Esophagus muscularis mucosa (tissue), 4 donors: ENCODE measurements around the gene PHLPP1. TPM values are rescaled to one million over a fixed set of nuclear protein-coding genes. Genes with fewer than 3 reads are reported as not detected.
A peak's percentile ranks its signal among the peaks of the same experiment; 100 is the strongest.
"Not testable (repeated sequence)": the region's sequence is repeated elsewhere in the genome, so short reads cannot be mapped to it uniquely, and the experiment has no call there.

Experiments
- DNase-seq: peaks from one replicate; pipeline ENCODE4 v3.0.0-alpha.2; 2017; ENCODE audit errors: extremely low spot score
- H3K27ac ChIP-seq, 4 donors: fragments of 200-600 bp; sonication (generic); replicated peaks in 1 of 4; 1 replicate in 3 of 4; 2 replicates in 1 of 4; pipeline ENCODE4 v1.5.1; 2016 to 2019; ENCODE audit warnings: mild to moderate bottlenecking in 1 of 4
- H3K27me3 ChIP-seq, 4 donors: fragments of 200-600 bp; sonication (generic); one replicate each; pipeline versions ENCODE4 v1.5.1 to v1.6.0; 2016 to 2019
- H3K36me3 ChIP-seq, 4 donors: fragments of 200-600 bp; sonication (generic); one replicate each; pipeline ENCODE4 v1.5.1; 2016 to 2019
- H3K4me1 ChIP-seq, 4 donors: fragments of 200-600 bp; sonication (generic); one replicate each; pipeline ENCODE4 v1.5.1; 2016 to 2019
- H3K4me3 ChIP-seq, 4 donors: fragments of 200-600 bp; sonication (generic); 1 replicate in 2 of 4; 2 replicates in 2 of 4; pipeline ENCODE4 v1.5.1; 2016 to 2019; ENCODE audit warnings: mild to moderate bottlenecking in 4 of 4, moderate library complexity in 1 of 4
- H3K9me3 ChIP-seq, 4 donors: fragments of 200-600 bp; sonication (generic); 1 replicate in 3 of 4; 2 replicates in 1 of 4; pipeline ENCODE4 v1.5.1; 2016 to 2019
- EP300 ChIP-seq: sonication (generic); formaldehyde crosslinking; IDR thresholded peaks from one replicate; pipeline ENCODE4 v1.6.1; 2017; ENCODE audit warnings: antibody characterized with exemption
- POLR2A ChIP-seq: fragments of 450-650 bp; IDR thresholded peaks from one replicate; pipeline ENCODE4 v1.6.1; 2017; ENCODE audit warnings: antibody characterized with exemption, moderate library complexity, mild to moderate bottlenecking, low read depth
- POLR2AphosphoS5 ChIP-seq, 2 donors: sonication (generic); formaldehyde crosslinking; IDR thresholded peaks; one replicate each; pipeline ENCODE4 v1.6.1; 2017; ENCODE audit warnings: antibody characterized with exemption in 2 of 2
- WGBS: methylation state at CpG from one replicate; pipeline ENCODE4 v1.1.5; 2018; 5-methylcytosine and 5-hydroxymethylcytosine counted together
- intact Hi-C: fragments of 100-400 bp; cut with DNase I; formaldehyde crosslinking; loops from one replicate; pipeline ENCODE4 v1.15.1; 2023
- total RNA-seq, 4 donors: library from RNA; depleted of rRNA; stranded (reverse); fragments of >200 nt; gene quantifications; one replicate each; pipeline versions ENCODE4 v1.1.0 to v1.2.1, GENCODE V29; 2016
- TF ChIP-seq, protein P1 (sequence below), 3 experiments: fragments of 200-600 bp in 2 of 3; fragments of 450-650 bp in 1 of 3; sonication (generic) in 2 of 3; IDR thresholded peaks; one replicate each; pipeline ENCODE4 v1.5.1; 2017 to 2019; ENCODE audit warnings: antibody characterized with exemption in 3 of 3, mild to moderate bottlenecking in 2 of 3, moderate library complexity in 1 of 3

PHLPP1 gene
- total RNA-seq, 4 donors from 2014 or later: 11.6 to 23.0 (median 17.3) TPM

DNA sequence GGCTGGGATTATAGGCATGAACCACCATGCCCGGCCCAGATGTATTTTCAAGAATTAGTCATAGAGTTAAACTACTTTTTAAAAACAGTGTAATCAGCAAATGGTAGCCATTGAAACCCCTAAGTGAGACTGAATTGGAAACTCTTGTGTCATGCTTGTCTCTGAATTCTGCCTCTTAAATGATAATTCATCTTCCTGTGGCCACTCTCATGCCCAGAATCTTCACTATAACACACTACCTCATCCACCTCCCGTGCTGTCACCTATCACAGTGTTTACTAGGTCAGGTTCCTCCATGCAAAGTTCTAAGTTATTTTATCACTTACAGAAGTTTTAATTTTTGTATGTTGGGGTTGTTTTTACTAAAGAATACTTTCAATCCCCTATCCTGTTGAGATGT, 197.5 kb downstream of the PHLPP1 start:
- intact Hi-C loops: no loop called here
- DNase-seq: no peak
- TF ChIP-seq POLR2A (no peak), EP300 (no peak), POLR2AphosphoS5 (IDR thresholded peaks at IDR 0.05) (no peak)
- TF ChIP-seq, protein P1, sequence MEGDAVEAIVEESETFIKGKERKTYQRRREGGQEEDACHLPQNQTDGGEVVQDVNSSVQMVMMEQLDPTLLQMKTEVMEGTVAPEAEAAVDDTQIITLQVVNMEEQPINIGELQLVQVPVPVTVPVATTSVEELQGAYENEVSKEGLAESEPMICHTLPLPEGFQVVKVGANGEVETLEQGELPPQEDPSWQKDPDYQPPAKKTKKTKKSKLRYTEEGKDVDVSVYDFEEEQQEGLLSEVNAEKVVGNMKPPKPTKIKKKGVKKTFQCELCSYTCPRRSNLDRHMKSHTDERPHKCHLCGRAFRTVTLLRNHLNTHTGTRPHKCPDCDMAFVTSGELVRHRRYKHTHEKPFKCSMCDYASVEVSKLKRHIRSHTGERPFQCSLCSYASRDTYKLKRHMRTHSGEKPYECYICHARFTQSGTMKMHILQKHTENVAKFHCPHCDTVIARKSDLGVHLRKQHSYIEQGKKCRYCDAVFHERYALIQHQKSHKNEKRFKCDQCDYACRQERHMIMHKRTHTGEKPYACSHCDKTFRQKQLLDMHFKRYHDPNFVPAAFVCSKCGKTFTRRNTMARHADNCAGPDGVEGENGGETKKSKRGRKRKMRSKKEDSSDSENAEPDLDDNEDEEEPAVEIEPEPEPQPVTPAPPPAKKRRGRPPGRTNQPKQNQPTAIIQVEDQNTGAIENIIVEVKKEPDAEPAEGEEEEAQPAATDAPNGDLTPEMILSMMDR (IDR thresholded peaks at IDR 0.05): no peak
- Histone ChIP-seq H3K4me1 (no peaks in the 10 kb centered on the region), H3K27me3 (no peaks in the 10 kb centered on the region), H3K27ac (no peak overlapping the region), H3K4me3 (no peak overlapping the region), H3K36me3 (no peaks in the 10 kb centered on the region), H3K9me3 (no peaks in the 10 kb centered on the region)
- 56% methylated on average over 2 of the region's 2 CpGs for WGBS

DNA sequence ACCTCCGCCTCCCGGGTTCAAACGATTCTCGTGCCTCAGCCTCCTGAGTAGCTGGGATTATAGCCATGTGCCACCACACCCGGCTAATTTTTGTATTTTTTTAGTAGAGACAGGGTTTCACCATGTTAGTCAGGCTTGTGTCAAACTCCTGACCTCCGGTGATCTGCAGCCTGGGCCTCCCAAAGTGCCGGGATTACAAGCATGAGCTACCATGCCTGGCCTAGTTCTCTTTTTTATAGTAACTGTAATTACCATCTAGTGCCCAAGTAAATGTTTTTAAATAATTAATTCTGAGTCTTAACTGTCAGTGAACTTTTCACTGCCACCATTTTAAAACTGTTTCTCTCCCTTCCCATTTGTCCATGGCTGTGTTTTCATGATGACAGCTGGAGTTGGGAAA, 198.5 kb downstream of the PHLPP1 start:
- intact Hi-C loops, DNase-seq, H3K27ac ChIP-seq, H3K4me1 ChIP-seq, H3K36me3 ChIP-seq, H3K27me3 ChIP-seq, H3K4me3 ChIP-seq, H3K9me3 ChIP-seq: not testable (repeated sequence)
- WGBS: 90% methylated on average over 7 of the region's 7 CpGs

DNA sequence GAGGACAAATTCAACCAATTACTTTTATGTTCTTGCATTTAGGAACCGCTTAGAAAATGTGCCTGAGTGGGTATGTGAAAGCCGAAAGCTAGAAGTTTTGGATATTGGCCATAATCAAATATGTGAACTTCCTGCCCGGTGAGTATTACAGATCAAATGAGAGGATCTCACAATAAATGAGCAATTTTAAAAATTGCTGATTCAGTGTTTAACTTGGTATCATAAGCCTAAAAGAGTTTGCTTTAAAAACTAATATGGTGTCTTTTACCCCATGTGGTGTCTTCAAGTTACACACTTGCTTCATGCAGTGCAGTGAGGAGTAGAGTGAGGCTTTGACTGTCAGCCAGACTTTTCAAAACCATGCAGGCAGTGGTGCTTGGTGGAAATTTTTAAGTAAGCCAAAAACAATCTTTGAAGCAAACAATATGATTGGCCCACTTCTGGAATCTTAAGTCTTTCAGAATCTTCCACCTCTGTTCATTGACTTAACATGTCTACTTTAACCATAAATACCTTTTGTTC, 199.6 kb downstream of the PHLPP1 start:
- peaks cover 0 to 16% (median 13%) of the 10 kb centered on the region in 4 donors for H3K4me1 ChIP-seq
- no peak overlapping the region for H3K27ac ChIP-seq
- no peak for DNase-seq
- H3K9me3 ChIP-seq: no peaks in the 10 kb centered on the region
- 94% methylated on average over 3 of the region's 3 CpGs for WGBS
- H3K36me3 ChIP-seq: peaks cover 0 to 2% (median under 1%) of the 10 kb centered on the region in 4 donors
- TF ChIP-seq, protein P1 (IDR thresholded peaks at IDR 0.05): no peak
- TF ChIP-seq POLR2A (no peak), POLR2AphosphoS5 (IDR thresholded peaks at IDR 0.05) (no peak), EP300 (no peak)
- H3K4me3 ChIP-seq: no peak overlapping the region
- H3K27me3 ChIP-seq: no peaks in the 10 kb centered on the region
- intact Hi-C loops: no loop called here

- intact Hi-C loops: no loop called here
- H3K27me3 ChIP-seq: no peaks in the 10 kb centered on the region
- H3K36me3 ChIP-seq: peaks cover 0 to 8% (median 4%) of the 10 kb centered on the region in 4 donors
- no peak for DNase-seq
- TF ChIP-seq EP300 (no peak), POLR2A (no peak), POLR2AphosphoS5 (IDR thresholded peaks at IDR 0.05) (no peak)
- TF ChIP-seq, protein P1 (IDR thresholded peaks at IDR 0.05): no peak
- H3K4me3 ChIP-seq: no peak overlapping the region
- H3K27ac ChIP-seq: no peak overlapping the region
- H3K4me1 ChIP-seq: peaks cover 0 to 22% (median 13%) of the 10 kb centered on the region in 4 donors
- no peaks in the 10 kb centered on the region for H3K9me3 ChIP-seq
Measured at GRCh38 chr18:62918361-62918760, 203.0 kb downstream of the PHLPP1 start.

DNA sequence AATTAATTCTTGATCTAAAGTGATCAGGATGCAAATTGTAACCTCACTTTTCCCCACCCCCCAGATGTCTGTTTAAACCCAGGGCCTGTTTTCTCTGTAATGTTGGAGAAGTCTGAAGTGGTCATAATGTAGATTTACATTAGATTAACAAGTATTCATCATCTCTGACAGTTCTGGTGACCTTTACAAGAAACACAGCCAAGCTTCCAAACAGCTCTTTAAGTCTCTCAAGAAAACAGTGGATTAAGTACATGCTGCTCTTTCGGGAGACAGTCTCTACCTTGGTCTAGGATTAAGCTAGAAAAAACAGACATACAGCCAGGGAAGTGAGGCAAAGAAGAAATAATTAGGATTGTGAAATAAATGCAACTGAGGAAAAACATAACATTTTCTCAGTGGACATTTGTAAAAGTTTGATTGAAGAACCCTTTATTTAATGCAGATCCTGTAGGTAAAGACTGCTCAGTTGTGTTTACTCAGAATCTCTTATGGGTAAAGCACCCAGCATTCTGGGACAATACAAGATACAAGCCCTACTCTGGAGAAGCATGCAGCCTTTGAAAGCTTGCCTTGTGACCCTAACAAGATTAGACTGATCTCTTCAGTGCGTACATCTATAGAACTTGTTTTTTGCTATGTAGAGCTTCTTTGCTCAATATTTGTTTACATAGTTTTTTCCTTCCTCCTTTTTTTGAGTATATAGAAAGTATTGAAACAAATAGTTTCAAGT, 203.9 kb downstream of the PHLPP1 start:
- Histone ChIP-seq H3K36me3 (peaks cover 0 to 8% (median 4%) of the 10 kb centered on the region in 4 donors), H3K27ac (peak overlapping the region in 2 of 4 donors; percentile 34 to 55)

More for the DNA sequence above, 203.9 kb downstream of the PHLPP1 start:
- DNase-seq: no peak
- 42% methylated on average over 2 of the region's 2 CpGs for WGBS
- peaks cover 0 to 22% (median 13%) of the 10 kb centered on the region in 4 donors for H3K4me1 ChIP-seq
- intact Hi-C loops: no loop called here
- H3K27me3 ChIP-seq: no peaks in the 10 kb centered on the region
- no peak for TF ChIP-seq POLR2AphosphoS5 (IDR thresholded peaks at IDR 0.05)
- TF ChIP-seq EP300: no peak
- TF ChIP-seq, protein P1 (IDR thresholded peaks at IDR 0.05): no peak
- no peak for TF ChIP-seq POLR2A
- no peaks in the 10 kb centered on the region for H3K9me3 ChIP-seq
- H3K4me3 ChIP-seq: no peak overlapping the region
